ENCODE data around the gene LUZP2.

The LUZP2 gene

DNA sequence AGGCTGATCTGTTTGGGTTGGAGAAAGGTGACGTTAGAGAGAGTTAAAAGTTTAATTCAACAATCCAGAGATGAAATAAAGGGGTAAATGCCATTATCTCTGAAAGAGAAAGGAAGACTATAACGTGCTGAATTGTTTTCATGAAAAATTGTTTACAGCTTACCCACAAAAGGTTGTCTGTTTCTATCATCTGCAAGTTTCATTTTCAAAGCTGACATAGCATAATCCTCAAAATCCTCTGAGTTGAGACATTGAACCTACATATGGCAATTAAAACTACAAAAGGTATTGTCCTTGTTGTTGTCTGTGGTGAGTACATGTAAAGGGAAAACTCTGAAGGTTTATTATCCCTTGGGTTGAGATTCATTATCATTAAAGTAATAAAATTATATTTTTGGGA lies 569.9 kb downstream of the LUZP2 start:
- no peak overlapping the region for H3K9ac ChIP-seq (ENCODE audit: low read depth, low read length)
- no peak overlapping the region for H3K4me3 ChIP-seq (ENCODE audit: low read depth, low read length)
- H3K4me1 ChIP-seq (ENCODE audit: control insufficient read depth, insufficient read depth, low read length) = no peaks in the 10 kb centered on the region
- H3K9me3 ChIP-seq (ENCODE audit: control insufficient read depth, insufficient read depth, low read length) = no peaks in the 10 kb centered on the region
- no peaks in the 10 kb centered on the region for H3K27me3 ChIP-seq (ENCODE audit: control insufficient read depth, insufficient read depth, low read length)
- H3K36me3 ChIP-seq (ENCODE audit: control insufficient read depth, insufficient read depth, low read length) = no peaks in the 10 kb centered on the region

- H3K36me3 ChIP-seq (ENCODE audit: control insufficient read depth, insufficient read depth, low read length) = no peaks in the 10 kb centered on the region
- H3K9ac ChIP-seq (ENCODE audit: low read depth, low read length) = no peak overlapping the region
- H3K4me1 ChIP-seq (ENCODE audit: control insufficient read depth, insufficient read depth, low read length) = no peaks in the 10 kb centered on the region
- H3K4me3 ChIP-seq (ENCODE audit: low read depth, low read length) = no peak overlapping the region
- no peaks in the 10 kb centered on the region for H3K27me3 ChIP-seq (ENCODE audit: control insufficient read depth, insufficient read depth, low read length)
- H3K9me3 ChIP-seq (ENCODE audit: control insufficient read depth, insufficient read depth, low read length) = no peaks in the 10 kb centered on the region
These were observed 571.6 kb downstream of the LUZP2 start for GRCh38 chr11:25068451-25068850.

- Histone ChIP-seq H3K9ac (ENCODE audit: low read depth, low read length) (no peak overlapping the region), H3K4me3 (ENCODE audit: low read depth, low read length) (no peak overlapping the region), H3K36me3 (ENCODE audit: control insufficient read depth, insufficient read depth, low read length) (no peaks in the 10 kb centered on the region), H3K4me1 (ENCODE audit: control insufficient read depth, insufficient read depth, low read length) (no peaks in the 10 kb centered on the region), H3K27me3 (ENCODE audit: control insufficient read depth, insufficient read depth, low read length) (no peaks in the 10 kb centered on the region), H3K9me3 (ENCODE audit: control insufficient read depth, insufficient read depth, low read length) (no peaks in the 10 kb centered on the region)
These were observed 597.4 kb downstream of the LUZP2 start for GRCh38 chr11:25094085-25094802.

- Histone ChIP-seq H3K9ac (ENCODE audit: low read depth, low read length) (no peak overlapping the region), H3K9me3 (ENCODE audit: control insufficient read depth, insufficient read depth, low read length) (no peaks in the 10 kb centered on the region), H3K36me3 (ENCODE audit: control insufficient read depth, insufficient read depth, low read length) (no peaks in the 10 kb centered on the region), H3K4me1 (ENCODE audit: control insufficient read depth, insufficient read depth, low read length) (no peaks in the 10 kb centered on the region), H3K27me3 (ENCODE audit: control insufficient read depth, insufficient read depth, low read length) (no peaks in the 10 kb centered on the region), H3K4me3 (ENCODE audit: low read depth, low read length) (no peak overlapping the region)
These were observed 622.6 kb downstream of the LUZP2 start for GRCh38 chr11:25119416-25119815.

Measured in iPS-15b (cell line).